Measurements from ENCODE around the gene DAP. TPM values are rescaled to one million over a fixed set of nuclear protein-coding genes. Genes with fewer than 3 reads are reported as not detected.

DAP gene
- total and polyA plus RNA-seq, 2 experiments from 2014 or later: 35.7 to 37.6 TPM

DNA sequence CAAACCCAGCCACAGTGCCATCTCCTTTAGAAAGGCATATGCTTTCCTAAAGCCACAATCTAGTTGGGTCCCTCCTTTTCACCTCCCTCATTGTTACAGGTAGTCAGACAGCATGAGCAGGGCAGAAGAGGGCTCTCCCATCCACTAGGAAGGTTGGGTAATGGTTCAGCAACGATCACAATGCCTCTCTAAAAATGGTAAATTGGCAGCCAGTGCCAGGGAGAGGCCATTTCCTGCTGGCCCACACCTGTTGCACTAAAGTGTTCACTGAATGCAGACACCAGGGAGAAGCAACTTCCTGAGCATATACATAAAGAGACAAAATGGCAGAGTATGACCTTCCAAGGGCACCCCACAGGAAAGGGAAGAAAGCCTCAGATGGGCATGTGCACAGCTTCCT is 31.3 kb upstream of the DAP start:
- Histone ChIP-seq H3K9me2 (ENCODE audit: insufficient read depth) (0 out of 2 replicates have a peak, but pooled peaks cover 12% of the 10 kb centered on the region), H3K27ac (ENCODE audit: low read depth) (no peak overlapping the region), H2AFZ (no peak overlapping the region), H3F3A (replicated peaks; ENCODE audit: low read depth) (no peaks in the 10 kb centered on the region), H4K20me1 (replicated peaks; ENCODE audit: insufficient read depth) (no peaks in the 10 kb centered on the region), H3K36me3 (ENCODE audit: insufficient read depth) (no peaks in the 10 kb centered on the region), H3K79me2 (replicated peaks; ENCODE audit: insufficient read depth) (no peaks in the 10 kb centered on the region), H3K4me1 (ENCODE audit: insufficient read depth) (no peaks in the 10 kb centered on the region), H3K27me3 (ENCODE audit: insufficient read depth) (no peaks in the 10 kb centered on the region), H3K4me3 (no peak overlapping the region), H3K4me2 (no peak overlapping the region)
- TF ChIP-seq NANOG (IDR thresholded peaks at IDR 0.05; ENCODE audit: borderline replicate concordance): no peak
- TF ChIP-seq STAT1 (IDR thresholded peaks at IDR 0.05; ENCODE audit: unreplicated experiment): no peak
- no peak for TF ChIP-seq EZH2phosphoT487 (IDR thresholded peaks at IDR 0.05; ENCODE audit: unreplicated experiment)
- TF ChIP-seq ZNF114 (CRISPR knock-in tag; IDR thresholded peaks at IDR 0.05): no peak
- no peak for TF ChIP-seq REST (IDR thresholded peaks at IDR 0.05; ENCODE audit: unreplicated experiment)
- TF ChIP-seq EZH2 (IDR thresholded peaks at IDR 0.05; ENCODE audit: low read depth, unreplicated experiment): no peak
- TF ChIP-seq CREB1 (CRISPR knock-in tag; IDR thresholded peaks at IDR 0.05; ENCODE audit: low read depth): no peak
- no peak for TF ChIP-seq CTCF (conservative IDR thresholded peaks at IDR 0.05; ENCODE audit: low read depth in 2 of 2)
- TF ChIP-seq ZNF462 (CRISPR knock-in tag; IDR thresholded peaks at IDR 0.05): no peak
- TF ChIP-seq ZNF331 (CRISPR knock-in tag; IDR thresholded peaks at IDR 0.05; ENCODE audit: low read depth): no peak
- Mint-ChIP-seq H3K27ac (no peak overlapping the region), H3K9me3 (no peaks in the 10 kb centered on the region; the same call in 2 of the 3 replicates), H3K27me3 (ENCODE audit: insufficient read depth, low read depth, poor library complexity) (peaks cover 2% of the 10 kb centered on the region), H3K4me3 (no peak overlapping the region), H3K4me1 (peaks cover 4% of the 10 kb centered on the region), H3K36me3 (ENCODE audit: low read depth) (no peaks in the 10 kb centered on the region)
- no peak for ATAC-seq
- no peak for DNase-seq (ENCODE audit: low spot score)
